Lower lobe of right lung (tissue), 2 donors: ENCODE results near the gene ALDOA. TPM values are rescaled to one million over a fixed set of nuclear protein-coding genes. Genes with fewer than 3 reads are reported as not detected.
A peak's percentile ranks its signal among the peaks of the same experiment; 100 is the strongest.

Experiments
- ATAC-seq, 2 donors: fragments of 200-7000 bp; cut with Tn5 transposase; one replicate each; pipeline ENCODE4 v1.9.1; 2020 to 2022; ENCODE audit warnings: mild to moderate bottlenecking in 2 of 2, moderate library complexity in 2 of 2
- DNase-seq: peaks from one replicate; pipeline ENCODE4 v3.0.0-alpha.2; 2020
- H3K27ac ChIP-seq: fragments of 200-600 bp; one replicate; pipeline ENCODE4 v1.8.0; 2022
- H3K27me3 ChIP-seq: fragments of 200-600 bp; one replicate; pipeline ENCODE4 v1.8.0; 2022; ENCODE audit warnings: low read depth
- H3K36me3 ChIP-seq: fragments of 200-600 bp; one replicate; pipeline ENCODE4 v1.8.0; 2022; ENCODE audit warnings: mild to moderate bottlenecking
- H3K4me1 ChIP-seq: fragments of 200-600 bp; one replicate; pipeline ENCODE4 v1.8.0; 2022
- H3K4me3 ChIP-seq: fragments of 200-600 bp; one replicate; pipeline ENCODE4 v1.8.0; 2022; ENCODE audit warnings: mild to moderate bottlenecking
- H3K9me3 ChIP-seq: fragments of 200-600 bp; one replicate; pipeline ENCODE4 v1.8.0; 2022
- CTCF ChIP-seq: fragments of 200-600 bp; IDR thresholded peaks from one replicate; pipeline ENCODE4 v1.8.0; 2022; ENCODE audit warnings: antibody characterized with exemption, mild to moderate bottlenecking
- intact Hi-C: fragments of 100-400 bp; cut with DNase I; formaldehyde crosslinking; loops from one replicate; pipeline ENCODE4 v1.11.0; 2022
- total RNA-seq: library from RNA; stranded (reverse); fragmentation: NEBNext Ultra II Directional; extraction: Animal tissue kit (Norgen Biotek cat#: 25700); gene quantifications from one replicate; pipeline ENCODE4 v1.2.1, GENCODE V29; 2021
- donor health status: DM: no; HTN: yes; CAD: no; lungs with severe emphysema.

Gene ALDOA
- total RNA-seq, 1 donor from 2014 or later = 733 TPM

- ATAC-seq (no peak), DNase-seq (peak; percentile 60)
- intact Hi-C loops = no loop called here
- Histone ChIP-seq H3K4me3 (peak overlapping the region; percentile 95), H3K9me3 (no peaks in the 10 kb centered on the region), H3K27me3 (no peaks in the 10 kb centered on the region), H3K4me1 (peaks cover 47% of the 10 kb centered on the region), H3K36me3 (peaks cover 50% of the 10 kb centered on the region), H3K27ac (peak overlapping the region; percentile 99)
- no peak for TF ChIP-seq CTCF
Measured at GRCh38 chr16:30066761-30067583, 1.4 kb downstream of the ALDOA start.

GRCh38 chr16:30067584-30067916 lies 2.0 kb downstream of the ALDOA start:
- ATAC-seq (no peak), DNase-seq (no peak)
- intact Hi-C loops = no loop called here
- no peaks in the 10 kb centered on the region for H3K9me3 ChIP-seq
- peaks cover 47% of the 10 kb centered on the region for H3K4me1 ChIP-seq
- H3K27me3 ChIP-seq = no peaks in the 10 kb centered on the region
- TF ChIP-seq CTCF = no peak
- peaks cover 56% of the 10 kb centered on the region for H3K36me3 ChIP-seq
- H3K4me3 ChIP-seq = peak overlapping the region; percentile 95
- H3K27ac ChIP-seq = peak overlapping the region; percentile 99

- Histone ChIP-seq H3K27ac (no peak overlapping the region), H3K27me3 (no peaks in the 10 kb centered on the region), H3K4me3 (no peak overlapping the region), H3K4me1 (peaks cover 44% of the 10 kb centered on the region), H3K9me3 (no peaks in the 10 kb centered on the region), H3K36me3 (peaks cover 63% of the 10 kb centered on the region)
- DNase-seq = no peak
- TF ChIP-seq CTCF = no peak
- intact Hi-C loops = no loop called here
- ATAC-seq = no peak
Measured at GRCh38 chr16:30068333-30068732, 2.8 kb downstream of the ALDOA start.

GRCh38 chr16:30068750-30069610 lies 3.4 kb downstream of the ALDOA start:
- Histone ChIP-seq H3K4me1 (peaks cover 37% of the 10 kb centered on the region), H3K4me3 (no peak overlapping the region), H3K27me3 (no peaks in the 10 kb centered on the region), H3K36me3 (peaks cover 63% of the 10 kb centered on the region), H3K27ac (no peak overlapping the region), H3K9me3 (no peaks in the 10 kb centered on the region)
- TF ChIP-seq CTCF = peak; percentile 27
- intact Hi-C loops = no loop called here
- ATAC-seq (no peak), DNase-seq (no peak)

- ATAC-seq (no peak), DNase-seq (no peak)
- no peak overlapping the region for H3K27ac ChIP-seq
- intact Hi-C loops = no loop called here
- H3K27me3 ChIP-seq = no peaks in the 10 kb centered on the region
- H3K36me3 ChIP-seq = peaks cover 63% of the 10 kb centered on the region
- peaks cover 38% of the 10 kb centered on the region for H3K4me1 ChIP-seq
- TF ChIP-seq CTCF = no peak
- no peaks in the 10 kb centered on the region for H3K9me3 ChIP-seq
- H3K4me3 ChIP-seq = no peak overlapping the region
Measured at GRCh38 chr16:30069611-30070462, 4.3 kb downstream of the ALDOA start.
